ENCODE results near the gene WTAP. TPM values are rescaled to one million over a fixed set of nuclear protein-coding genes. Genes with fewer than 3 reads are reported as not detected.
A peak's percentile ranks its signal among the peaks of the same experiment; 100 is the strongest.

Gene WTAP
- total and polyA plus RNA-seq, 2 of the 4 experiments (the other 2 are of a cell fraction), result 30.2 to 92.3 TPM

DNA sequence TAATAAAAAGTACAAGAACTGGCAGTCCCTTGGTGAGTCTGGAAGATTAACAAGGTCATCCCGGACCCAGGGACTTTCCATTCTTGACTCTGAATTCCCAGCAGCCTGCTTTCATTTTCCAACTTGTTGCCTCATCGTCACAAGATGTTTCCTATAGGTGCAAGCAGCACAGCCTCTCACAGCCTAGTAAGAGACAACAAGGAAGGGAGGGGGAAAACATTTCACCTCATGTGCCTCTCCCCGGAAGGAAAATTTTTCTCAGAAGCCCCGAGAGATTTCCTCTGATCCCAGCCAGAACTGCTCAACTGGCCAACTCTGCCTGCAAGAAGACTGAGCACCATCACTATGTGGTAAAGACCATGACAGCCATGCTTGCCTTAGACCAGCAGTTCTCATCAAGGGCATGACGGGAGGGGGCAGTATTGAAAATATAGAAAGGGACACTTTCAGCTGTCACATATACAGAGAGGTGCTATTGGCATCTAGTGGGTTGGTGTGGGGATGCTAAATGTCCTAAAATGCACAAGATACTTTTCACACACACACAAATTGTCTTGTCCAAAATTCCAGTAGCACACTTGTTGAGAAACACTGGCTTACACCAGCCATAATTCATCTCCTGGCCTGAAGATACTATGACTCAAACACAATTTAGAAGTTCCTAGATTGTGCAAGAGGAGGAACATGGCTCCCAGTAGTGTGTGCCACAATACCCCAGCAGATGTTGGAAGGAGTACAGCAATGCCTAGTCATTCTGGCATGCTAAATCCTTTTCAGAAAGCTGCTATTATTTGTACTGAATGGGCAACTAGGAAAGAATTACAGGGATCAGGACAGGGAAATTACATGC is 10.8 kb upstream of the WTAP start:
- Histone ChIP-seq H3K27ac (ENCODE audit: insufficient read depth, low read length) (peak overlapping the region; percentile 89), H3K4me2 (ENCODE audit: low read depth, low read length) (peak overlapping the region; percentile 70), H3K56ac (ENCODE audit: extremely low read depth, insufficient read depth, low read length) (no peak overlapping the region), H3K4ac (ENCODE audit: low read depth, low read length) (peak overlapping the region; percentile 84), H2AFZ (replicated peaks; ENCODE audit: low read length, poor library complexity) (no peak overlapping the region), H3K9me1 (ENCODE audit: insufficient read depth, low read length) (peaks cover 10% of the 10 kb centered on the region), H4K5ac (ENCODE audit: low read depth, low read length) (peak overlapping the region; percentile 62), H2BK5ac (ENCODE audit: low read depth, low read length, poor library complexity, severe bottlenecking) (peak overlapping the region; percentile 93), H2BK15ac (ENCODE audit: low read depth, low read length) (peak overlapping the region; percentile 55; the same call in 2 of the 3 replicates), H4K91ac (ENCODE audit: insufficient read depth, low read depth, low read length) (peak overlapping the region; percentile 33), H3K9me3 (ENCODE audit: control insufficient read depth, insufficient read depth, low read length) (no peaks in the 10 kb centered on the region), H2BK120ac (ENCODE audit: low read depth, low read length) (peak overlapping the region; percentile 70), H3K4me3 (ENCODE audit: insufficient read depth, low read depth, low read length) (no peak overlapping the region), H2AK9ac (replicated peaks; ENCODE audit: low read depth, low read length, poor library complexity) (peak overlapping the region; percentile 85), H3K27me3 (ENCODE audit: control insufficient read depth, insufficient read depth, low read length) (no peaks in the 10 kb centered on the region), H3K79me1 (ENCODE audit: low read depth in 1 of 2, low read length in 2 of 2) (peaks cover 24 to 57% of the 10 kb centered on the region in 2 experiments), H2BK20ac (ENCODE audit: low read depth, low read length) (peak overlapping the region; percentile 62), H2AK5ac (ENCODE audit: low read depth, low read length) (peak overlapping the region; percentile 86), H3K14ac (replicated peaks; ENCODE audit: low read depth, low read length) (peak overlapping the region; percentile 69), H3K4me1 (ENCODE audit: control insufficient read depth, insufficient read depth, low read length) (peaks cover 12% of the 10 kb centered on the region), H4K20me1 (ENCODE audit: insufficient read depth, low read length) (0 out of 2 replicates have a peak, but pooled peaks cover 3% of the 10 kb centered on the region), H3K23ac (ENCODE audit: low read depth, low read length) (peak overlapping the region; percentile 36; the same call in 1 of the 2 replicates), H3K9ac (ENCODE audit: low read depth, low read length) (no peak overlapping the region), H4K8ac (ENCODE audit: low read depth in 2 of 2, low read length in 2 of 2) (peak overlapping the region; percentile 22 to 53; a peak in 3 of 4 replicates), H3K36me3 (ENCODE audit: control insufficient read depth, insufficient read depth, low read length) (0 out of 2 replicates have a peak, but pooled peaks cover 1% of the 10 kb centered on the region), H3K18ac (ENCODE audit: low read depth, low read length) (peak overlapping the region; percentile 82)
- DNase-seq (peak; percentile 98), ATAC-seq (ENCODE audit: low read depth) (peak; percentile 82)
- in situ Hi-C loops (cut with MboI; ENCODE audit: low sequenced_read_pairs), result loop anchor here (25.0 kb wide), 1 partner anchor 1079 kb away; the partner anchor contains the start of gene DYNLT1
- no TSS peak for BruUV-seq (replicated peaks)
- dilution Hi-C loops (cut with HindIII; ENCODE audit: low sequenced_read_pairs, unreplicated experiment), result no loop called here
- intact Hi-C loops (cut with micrococcal nuclease), result loop anchor here (2.0 kb wide), 1 partner anchor 16 kb away; no protein-coding TSS in a partner anchor
- CTCF ChIA-PET, result interaction anchor here (1.1 to 1.5 kb wide), 2 partner anchors 15 to 25 kb away, joined by 4 to 9 read pairs; no protein-coding TSS in a partner anchor
- WGBS, 2 experiments (ENCODE audit: extremely low coverage in 2 of 2, insufficient read length in 1 of 2), result no CpG with 5 or more reads among the region's 5 CpGs
- POLR2A ChIA-PET (ENCODE audit: unreplicated experiment), result interaction anchor here (0.6 kb wide), 1 partner anchor 10 kb away, joined by 13 read pairs; no protein-coding TSS in a partner anchor
- TF ChIP-seq CHD1 (IDR thresholded peaks at IDR 0.05; ENCODE audit: low read depth, low read length) (no peak), RAD21 (IDR thresholded peaks at IDR 0.05; ENCODE audit: low read length) (no peak), MAFK (IDR thresholded peaks at IDR 0.05; ENCODE audit: low read depth, low read length) (0 out of 2 replicates have a peak, but pooled peaks have one; percentile 28), NFE2L2 (IDR thresholded peaks at IDR 0.05; ENCODE audit: low read depth, low read length) (peak; percentile 94), POLR2A (IDR thresholded peaks at IDR 0.05; ENCODE audit: low read depth, low read length) (no peak), MAZ (IDR thresholded peaks at IDR 0.05; ENCODE audit: borderline replicate concordance, low read depth, low read length) (no peak), FOS (IDR thresholded peaks at IDR 0.05; ENCODE audit: low read depth, low read length) (peak; percentile 91), SMC3 (IDR thresholded peaks at IDR 0.05; ENCODE audit: low read depth, low read length) (no peak), RFX5 (IDR thresholded peaks at IDR 0.05; ENCODE audit: low read depth, low read length) (no peak), CEBPB (IDR thresholded peaks at IDR 0.05; ENCODE audit: low read depth, low read length) (peak; percentile 100), RCOR1 (IDR thresholded peaks at IDR 0.05; ENCODE audit: insufficient replicate concordance, low read length) (peak; percentile 82), BHLHE40 (IDR thresholded peaks at IDR 0.05; ENCODE audit: low read depth, low read length) (peak; percentile 46; the same call in 1 of the 2 replicates)
- TF ChIP-seq, protein P1, sequence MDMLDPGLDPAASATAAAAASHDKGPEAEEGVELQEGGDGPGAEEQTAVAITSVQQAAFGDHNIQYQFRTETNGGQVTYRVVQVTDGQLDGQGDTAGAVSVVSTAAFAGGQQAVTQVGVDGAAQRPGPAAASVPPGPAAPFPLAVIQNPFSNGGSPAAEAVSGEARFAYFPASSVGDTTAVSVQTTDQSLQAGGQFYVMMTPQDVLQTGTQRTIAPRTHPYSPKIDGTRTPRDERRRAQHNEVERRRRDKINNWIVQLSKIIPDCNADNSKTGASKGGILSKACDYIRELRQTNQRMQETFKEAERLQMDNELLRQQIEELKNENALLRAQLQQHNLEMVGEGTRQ (IDR thresholded peaks at IDR 0.05; ENCODE audit: low read depth, low read length), result no peak
- TF ChIP-seq, protein P2, sequence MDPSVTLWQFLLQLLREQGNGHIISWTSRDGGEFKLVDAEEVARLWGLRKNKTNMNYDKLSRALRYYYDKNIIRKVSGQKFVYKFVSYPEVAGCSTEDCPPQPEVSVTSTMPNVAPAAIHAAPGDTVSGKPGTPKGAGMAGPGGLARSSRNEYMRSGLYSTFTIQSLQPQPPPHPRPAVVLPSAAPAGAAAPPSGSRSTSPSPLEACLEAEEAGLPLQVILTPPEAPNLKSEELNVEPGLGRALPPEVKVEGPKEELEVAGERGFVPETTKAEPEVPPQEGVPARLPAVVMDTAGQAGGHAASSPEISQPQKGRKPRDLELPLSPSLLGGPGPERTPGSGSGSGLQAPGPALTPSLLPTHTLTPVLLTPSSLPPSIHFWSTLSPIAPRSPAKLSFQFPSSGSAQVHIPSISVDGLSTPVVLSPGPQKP (IDR thresholded peaks at IDR 0.05; ENCODE audit: borderline replicate concordance, low read depth, low read length), result no peak
